GM12801 (cell line): ENCODE data around the gene NUTF2.

Experiments used
- TF ChIP-seq, protein P1 (sequence below): IDR thresholded peaks from one replicate; pipeline ENCODE4 v1.5.1; 2011; ENCODE audit warnings: control low read depth; ENCODE audit not compliant: insufficient read length; ENCODE audit errors: extremely low read depth

The NUTF2 gene

DNA sequence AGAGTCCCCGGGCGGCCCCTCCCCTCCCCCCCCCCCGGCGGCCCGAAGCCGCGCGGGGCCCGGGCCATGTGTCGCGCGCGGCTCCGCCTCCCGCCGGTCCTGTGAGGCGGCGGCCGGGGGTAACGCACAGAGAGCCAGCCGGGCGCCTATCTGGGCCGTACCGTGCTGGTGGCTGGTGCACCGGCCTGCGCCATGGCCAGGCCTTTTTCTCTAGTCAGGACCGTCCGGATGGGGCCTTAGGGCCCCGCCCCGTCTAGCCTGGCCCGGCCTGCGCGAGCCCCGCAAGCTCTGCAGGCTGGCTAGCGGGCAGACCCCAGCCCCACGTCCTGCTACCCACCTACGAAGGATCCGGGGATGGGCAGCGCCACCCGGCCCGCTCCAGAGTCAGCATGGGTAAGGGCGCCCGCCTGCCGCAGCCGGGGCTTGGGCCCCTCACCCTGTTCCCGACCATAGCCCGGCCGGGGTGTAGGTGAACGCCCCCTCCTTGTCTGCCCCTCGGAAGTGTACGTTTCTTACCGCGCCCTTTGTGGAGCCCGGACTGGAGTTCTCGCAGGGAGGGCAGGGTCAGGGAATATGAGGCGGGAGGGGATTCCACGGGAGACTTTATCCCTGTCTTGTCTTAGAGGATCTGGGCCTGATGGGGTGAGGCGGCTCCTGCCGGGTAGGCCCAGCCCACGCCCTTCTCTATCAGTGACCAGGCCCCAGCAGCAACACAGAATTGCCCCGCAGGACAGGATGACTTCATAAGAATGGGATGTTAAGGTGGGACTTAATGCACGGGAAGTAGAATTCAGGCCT, 530 bp downstream of the NUTF2 start, which contains the start of gene CENPT:
TSS of gene CENPT (minus strand) at position 630 of the 798 bp plus-strand sequence. CDS start 13,834 bp downstream, outside the sequence.
- TF ChIP-seq, protein P1, sequence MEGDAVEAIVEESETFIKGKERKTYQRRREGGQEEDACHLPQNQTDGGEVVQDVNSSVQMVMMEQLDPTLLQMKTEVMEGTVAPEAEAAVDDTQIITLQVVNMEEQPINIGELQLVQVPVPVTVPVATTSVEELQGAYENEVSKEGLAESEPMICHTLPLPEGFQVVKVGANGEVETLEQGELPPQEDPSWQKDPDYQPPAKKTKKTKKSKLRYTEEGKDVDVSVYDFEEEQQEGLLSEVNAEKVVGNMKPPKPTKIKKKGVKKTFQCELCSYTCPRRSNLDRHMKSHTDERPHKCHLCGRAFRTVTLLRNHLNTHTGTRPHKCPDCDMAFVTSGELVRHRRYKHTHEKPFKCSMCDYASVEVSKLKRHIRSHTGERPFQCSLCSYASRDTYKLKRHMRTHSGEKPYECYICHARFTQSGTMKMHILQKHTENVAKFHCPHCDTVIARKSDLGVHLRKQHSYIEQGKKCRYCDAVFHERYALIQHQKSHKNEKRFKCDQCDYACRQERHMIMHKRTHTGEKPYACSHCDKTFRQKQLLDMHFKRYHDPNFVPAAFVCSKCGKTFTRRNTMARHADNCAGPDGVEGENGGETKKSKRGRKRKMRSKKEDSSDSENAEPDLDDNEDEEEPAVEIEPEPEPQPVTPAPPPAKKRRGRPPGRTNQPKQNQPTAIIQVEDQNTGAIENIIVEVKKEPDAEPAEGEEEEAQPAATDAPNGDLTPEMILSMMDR: no peak

DNA sequence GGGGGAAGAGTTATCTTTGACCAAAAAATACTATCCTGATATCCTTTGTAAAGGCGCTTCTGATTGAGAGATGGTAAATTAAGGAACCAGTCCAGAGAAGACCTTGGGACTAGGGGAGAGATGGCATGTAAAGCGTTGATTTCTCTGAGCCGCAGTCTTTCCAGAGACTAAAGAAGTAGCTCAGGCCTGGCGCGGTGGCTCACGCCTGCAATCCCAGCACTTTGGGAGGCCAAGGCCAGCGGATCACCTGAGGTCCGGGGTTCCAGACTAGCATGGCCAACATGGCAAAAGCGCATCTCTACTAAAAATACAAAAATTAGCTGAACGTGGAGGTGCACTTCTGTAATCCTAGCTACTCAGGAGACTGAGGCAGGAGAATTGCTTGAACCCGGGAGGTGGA, 1.4 kb downstream of the NUTF2 start:
- TF ChIP-seq, protein P1: no peak

DNA sequence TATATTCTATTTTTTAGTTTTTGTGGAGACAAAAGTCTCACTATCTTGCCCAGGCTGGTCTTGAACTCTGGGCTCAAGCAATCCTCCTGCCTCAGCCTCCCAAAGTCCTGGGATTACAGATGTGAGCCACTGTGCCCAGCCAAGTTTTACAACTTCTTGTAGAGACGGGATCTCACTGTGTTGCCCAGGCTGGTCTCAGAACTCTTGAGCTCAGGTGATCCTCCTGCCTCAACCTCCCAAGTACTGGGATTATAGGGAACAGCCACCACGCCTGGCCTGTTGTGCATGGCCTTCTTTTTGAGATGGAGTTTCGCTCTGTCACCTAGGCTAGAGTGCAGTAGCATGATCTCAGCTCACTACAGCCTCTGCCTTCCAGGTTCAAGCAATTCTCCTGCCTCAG, 6.9 kb downstream of the NUTF2 start:
- TF ChIP-seq, protein P1: no peak

DNA sequence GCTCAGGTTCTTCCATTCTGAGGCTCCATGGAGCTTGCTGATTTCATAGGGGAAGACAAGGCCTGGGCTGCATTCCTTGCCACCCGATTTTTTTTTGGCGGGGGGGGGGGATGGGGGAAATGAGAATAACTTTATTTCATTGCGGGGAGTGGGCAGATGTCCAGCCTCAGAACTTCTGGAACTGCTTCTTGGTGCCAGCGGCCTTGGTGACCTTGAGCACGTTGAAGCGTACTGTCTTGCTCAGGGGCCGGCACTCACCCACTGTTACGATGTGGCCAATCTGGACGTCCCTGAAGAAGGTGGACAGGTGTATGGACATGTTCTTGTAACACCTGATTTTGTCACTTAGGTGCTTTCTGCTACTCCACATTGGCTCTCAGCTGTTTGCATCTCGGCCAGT, 9.1 kb downstream of the NUTF2 start:
- TF ChIP-seq, protein P1: no peak

DNA sequence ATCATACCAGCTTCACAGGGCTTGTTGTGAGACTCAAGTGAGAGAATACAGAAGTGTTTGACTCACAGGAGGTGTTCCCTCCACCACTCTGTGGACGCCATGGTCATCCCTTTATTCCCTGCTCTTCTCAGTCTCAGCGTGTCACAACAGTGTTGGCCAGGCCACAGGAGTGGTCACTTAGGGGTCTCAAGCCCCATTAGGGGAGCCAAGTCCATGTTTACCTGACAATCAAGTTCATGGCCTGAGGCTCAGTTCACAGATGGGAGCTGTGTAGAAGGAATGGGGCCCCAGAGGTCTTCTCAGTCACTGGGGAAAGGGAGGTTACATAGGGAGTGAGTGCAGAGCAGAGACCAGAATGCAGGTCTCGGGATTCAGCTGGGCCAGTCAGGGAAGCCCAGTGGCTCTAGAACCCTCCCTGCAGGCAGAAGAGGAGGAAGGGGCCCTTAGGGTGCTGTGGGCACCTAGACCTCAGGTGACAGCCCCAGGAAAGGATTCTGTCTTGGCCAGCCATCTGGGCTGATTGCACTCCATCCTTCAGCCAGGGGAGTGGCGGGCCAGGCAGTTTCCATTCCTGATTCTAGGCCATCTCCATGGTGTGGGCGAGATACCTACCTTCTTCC, 10.3 kb downstream of the NUTF2 start:
- TF ChIP-seq, protein P1: no peak

DNA sequence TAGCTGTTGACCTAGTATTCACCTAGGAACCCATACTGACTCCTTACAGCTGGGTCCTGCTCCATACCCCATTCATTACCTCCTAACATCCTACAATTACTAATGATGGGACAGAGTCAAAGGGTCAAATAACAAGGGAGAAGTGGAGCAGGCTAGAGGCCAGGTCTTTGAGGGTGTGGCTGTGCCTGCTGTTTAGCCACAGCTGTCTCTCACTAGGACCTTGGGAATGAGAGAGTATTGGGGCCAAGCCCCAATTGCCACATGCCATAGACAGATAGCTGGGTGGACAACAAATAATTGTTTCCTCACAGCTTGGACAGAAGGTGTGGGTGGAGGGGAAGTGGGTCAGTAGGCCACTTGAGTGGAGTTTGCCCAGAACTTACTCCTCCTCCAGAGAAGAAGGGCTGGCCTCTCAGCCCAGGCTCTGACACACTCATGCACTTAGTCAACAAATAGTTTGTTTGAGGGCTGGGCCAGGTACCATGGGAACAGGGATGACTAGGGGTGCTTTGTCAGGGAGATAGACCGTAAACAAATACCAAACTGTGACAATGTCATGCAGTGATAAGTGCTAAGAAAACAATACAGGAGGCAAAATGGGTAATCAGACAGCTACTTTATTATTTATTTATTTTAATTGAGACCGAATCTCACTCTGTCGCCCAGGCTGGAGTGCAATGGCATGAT, 11.0 kb downstream of the NUTF2 start:
- TF ChIP-seq, protein P1: no peak

DNA sequence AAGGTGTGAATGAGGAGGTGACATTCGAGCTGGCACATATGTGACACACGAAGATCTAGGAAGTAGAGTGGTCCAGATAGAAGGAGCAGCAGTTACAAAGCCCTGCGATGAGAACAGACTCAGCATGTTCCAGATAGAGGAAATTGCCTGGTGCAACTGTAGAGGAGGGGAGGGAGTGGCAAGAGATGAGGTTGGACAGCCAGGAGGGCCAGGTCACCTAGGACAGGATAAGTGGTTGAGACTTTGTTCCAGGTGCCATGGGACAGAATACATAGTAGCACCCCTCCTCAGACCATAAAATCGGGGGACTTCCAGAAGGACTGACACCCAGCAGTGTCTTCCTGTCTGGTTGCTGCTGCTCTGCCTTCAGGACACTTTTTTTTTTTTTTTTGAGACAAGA, 11.8 kb downstream of the NUTF2 start:
- TF ChIP-seq, protein P1: no peak
